A549 (cell line): ENCODE data around the gene EPN3. TPM values are rescaled to one million over a fixed set of nuclear protein-coding genes. Genes with fewer than 3 reads are reported as not detected.

Experiments used
- ATAC-seq, 2 experiments: fragments of 200-7000 bp in 1 of 2; fragments of >200 bp in 1 of 2; cut with Nextera tagmentation in 1 of 2; cut with Tn5 transposase in 1 of 2; 3 replicates each; pipeline versions ENCODE4 v1.8.0 to v1.9.1; 2018 to 2020; ENCODE audit warnings: mild to moderate bottlenecking in 1 of 2, moderate library complexity in 1 of 2
- CTCF ChIA-PET: fragments of 300-600 bp; sonication (Branson Sonifier 250); formaldehyde crosslinking; extraction: SDS; loops from one replicate; lab custom pipeline; 2021; ENCODE audit warnings: antibody characterized with exemption, inconsistent platforms; lab: Yijun Ruan, JAX
- POLR2A ChIA-PET: fragments of 350-600 bp; formaldehyde crosslinking; extraction: SDS; loops from one replicate; lab custom pipeline; 2021; ENCODE audit warnings: antibody characterized with exemption, inconsistent platforms; lab: Yijun Ruan, JAX
- DNase-seq, 2 experiments: peaks; one replicate each; pipeline versions ENCODE4 v3.0.0 to v3.0.0-alpha.2; 2011 to 2016; ENCODE audit warnings: low read depth in 1 of 2, low spot score in 1 of 2
- FAIRE-seq: peaks from 2 replicates; lab custom pipeline; 2011; peaks lifted over from hg19 to GRCh38; lab: Jason Lieb, UNC
- H3K27ac ChIP-seq, 2 experiments: fragments of >200 bp; sonication (Bioruptor Twin); formaldehyde crosslinking; 3 replicates each; pipeline ENCODE4 v1.5.1; 2016 to 2017
- H3K4me1 ChIP-seq: fragments of >200 bp; sonication (Bioruptor Twin); formaldehyde crosslinking; 3 replicates; pipeline ENCODE4 v1.6.1; 2016
- H3K4me2 ChIP-seq: fragments of >200 bp; sonication (Bioruptor Twin); formaldehyde crosslinking; 3 replicates; pipeline ENCODE4 v1.6.1; 2016
- H3K4me3 ChIP-seq: fragments of >200 bp; sonication (Bioruptor Twin); formaldehyde crosslinking; 3 replicates; pipeline ENCODE4 v1.5.1; 2016
- H3K9me3 ChIP-seq: fragments of >200 bp; sonication (Bioruptor Twin); formaldehyde crosslinking; 3 replicates; pipeline ENCODE4 v1.6.1; 2016
- CBX8 ChIP-seq: fragments of 200-600 bp; sonication (generic); IDR thresholded peaks from 2 replicates; pipeline ENCODE4 v1.6.1; 2016
- CEBPB ChIP-seq, 2 experiments: fragments of >200 bp in 1 of 2; sonication (Bioruptor Twin) in 1 of 2; formaldehyde crosslinking in 1 of 2; IDR thresholded peaks; 2 replicates each; pipeline ENCODE4 v1.6.1; 2012 to 2016
- CHD2 ChIP-seq: fragments of 150-350 bp; IDR thresholded peaks from 2 replicates; pipeline ENCODE4 v1.6.1; 2014; ENCODE audit warnings: low read length; ENCODE audit not compliant: partially characterized antibody
- CTCF ChIP-seq: fragments of >200 bp; sonication (Bioruptor Twin); formaldehyde crosslinking; IDR thresholded peaks from 3 replicates; pipeline ENCODE4 v1.5.1; 2016
- EHMT2 ChIP-seq: fragments of 200-600 bp; sonication (generic); IDR thresholded peaks from 2 replicates; pipeline ENCODE4 v1.6.1; 2016; ENCODE audit warnings: antibody characterized with exemption, low read depth, mild to moderate bottlenecking, moderate library complexity
- FOXS1 ChIP-seq: fragments of 250-450 bp; sonication (Bioruptor Pico); IDR thresholded peaks from 2 replicates; pipeline ENCODE4 v1.5.0; 2020; ENCODE audit warnings: mild to moderate bottlenecking, moderate library complexity
- GATA3 ChIP-seq: IDR thresholded peaks from 2 replicates; pipeline ENCODE4 v1.6.1; 2012; ENCODE audit warnings: borderline replicate concordance
- JUNB ChIP-seq: fragments of >200 bp; sonication (Bioruptor Twin); formaldehyde crosslinking; IDR thresholded peaks from 2 replicates; pipeline ENCODE4 v1.6.1; 2016
- KDM1A ChIP-seq: fragments of 200-600 bp; sonication (generic); IDR thresholded peaks from 2 replicates; pipeline ENCODE4 v1.6.1; 2016; ENCODE audit warnings: low read depth, mild to moderate bottlenecking
- MAFK ChIP-seq: fragments of 450-650 bp; IDR thresholded peaks from 2 replicates; pipeline ENCODE4 v1.6.1; 2014; ENCODE audit not compliant: partially characterized antibody
- MYC ChIP-seq: IDR thresholded peaks from 2 replicates; pipeline ENCODE4 v1.6.1; 2012; ENCODE audit warnings: mild to moderate bottlenecking, inconsistent platforms, low read length, improper control_type of control experiment, borderline replicate concordance
- NFE2L2 ChIP-seq: fragments of 150-350 bp; conservative IDR thresholded peaks from 2 replicates; pipeline ENCODE4 v1.6.1; 2014; ENCODE audit warnings: low read length
- NPAS2 ChIP-seq: fragments of 250-450 bp; sonication (Bioruptor Pico); IDR thresholded peaks from 2 replicates; pipeline ENCODE4 v1.8.0; 2022; ENCODE audit warnings: mild to moderate bottlenecking, moderate library complexity, borderline replicate concordance
- PHF8 ChIP-seq: fragments of 200-600 bp; sonication (generic); IDR thresholded peaks from 2 replicates; pipeline ENCODE4 v1.6.1; 2016; ENCODE audit warnings: low read depth, mild to moderate bottlenecking, antibody characterized with exemption, moderate library complexity, borderline replicate concordance
- POLR2A ChIP-seq: IDR thresholded peaks from 2 replicates; pipeline ENCODE4 v1.6.1; 2012; ENCODE audit warnings: mild to moderate bottlenecking, low read length
- RARB ChIP-seq: fragments of 250-450 bp; sonication (Bioruptor Pico); IDR thresholded peaks from 2 replicates; pipeline ENCODE4 v1.8.0; 2021; ENCODE audit warnings: mild to moderate bottlenecking, moderate library complexity
- REST ChIP-seq: fragments of 200-600 bp; sonication (generic); IDR thresholded peaks from 2 replicates; pipeline ENCODE4 v1.6.1; 2016; ENCODE audit warnings: antibody characterized with exemption, mild to moderate bottlenecking, moderate library complexity
- RNF2 ChIP-seq: fragments of 200-600 bp; sonication (generic); IDR thresholded peaks from 2 replicates; pipeline ENCODE4 v1.6.1; 2016; ENCODE audit warnings: low read depth, mild to moderate bottlenecking, antibody characterized with exemption, moderate library complexity, borderline replicate concordance
- SMC3 ChIP-seq: fragments of >200 bp; sonication (Bioruptor Twin); formaldehyde crosslinking; IDR thresholded peaks from 3 replicates; pipeline ENCODE4 v1.6.1; 2018; ENCODE audit warnings: inconsistent platforms
- TFCP2L1 ChIP-seq: fragments of 250-450 bp; sonication (Bioruptor Pico); IDR thresholded peaks from 2 replicates; pipeline ENCODE4 v1.5.0; 2021; ENCODE audit warnings: mild to moderate bottlenecking
- ZSCAN20 ChIP-seq: fragments of 250-450 bp; sonication (Bioruptor Pico); IDR thresholded peaks from 2 replicates; pipeline ENCODE4 v1.8.0; 2022; ENCODE audit warnings: mild to moderate bottlenecking, moderate library complexity
- WGBS: methylation state at CpG from one replicate; pipeline ENCODE4 v1.1.6; 2017; ENCODE audit errors: missing lambda C conversion rate; 5-methylcytosine and 5-hydroxymethylcytosine counted together
- polyA plus RNA-seq, 4 experiments: library from polyadenylated mRNA; depleted of rRNA in 3 of 4; stranded (reverse); fragments of >200 nt; fragmentation: RNase III in 1 of 4; extraction: RNeasy Plus Mini Kit Qiagen cat#74134 plus additional on column Dnase treatment in 1 of 4; gene quantifications; 2 replicates in 3 of 4; 3 replicates in 1 of 4; pipeline ENCODE4 v1.2.3, GENCODE V29; 2011 to 2017

Gene EPN3
- polyA plus RNA-seq, 2 of the 4 experiments (the other 2 are of a cell fraction) = 0.13 to 0.18 TPM

- CTCF ChIA-PET = interaction anchor here (0.7 to 3.0 kb wide), 11 partner anchors 8 to 248 kb away, joined by 3 to 14 read pairs (median 3); no protein-coding TSS in a partner anchor
- TF ChIP-seq POLR2A (no peak), CHD2 (no peak), JUNB (no peak), NFE2L2 (no peak), GATA3 (no peak), TFCP2L1 (CRISPR knock-in tag) (no peak), SMC3 (no peak), REST (no peak), ZSCAN20 (CRISPR knock-in tag) (no peak), CBX8 (no peak), NPAS2 (no peak), FOXS1 (CRISPR knock-in tag) (no peak)
- no peak for FAIRE-seq
- POLR2A ChIA-PET = interaction anchor here (1.3 kb wide), 1 partner anchor 10 kb away, joined by 4 read pairs; the partner anchor contains the start of gene CACNA1G
- Histone ChIP-seq H3K4me2 (no peak overlapping the region), H3K27ac (no peak overlapping the region), H3K4me3 (no peak overlapping the region), H3K4me1 (no peaks in the 10 kb centered on the region), H3K9me3 (no peaks in the 10 kb centered on the region)
- 93% methylated on average over 8 of the region's 8 CpGs for WGBS
- DNase-seq = no peak
- ATAC-seq = no peak
These were observed 37.5 kb downstream of the EPN3 start for GRCh38 chr17:50570032-50570431.

- ChIA-PET POLR2A (interaction anchor here (1.3 kb wide), 1 partner anchor 10 kb away, joined by 4 read pairs; the partner anchor contains the start of gene CACNA1G), CTCF (interaction anchor here (0.7 to 3.0 kb wide), 10 partner anchors 9 to 247 kb away, joined by 3 to 14 read pairs (median 3); no protein-coding TSS in a partner anchor)
- Histone ChIP-seq H3K4me1 (no peaks in the 10 kb centered on the region), H3K4me3 (no peak overlapping the region), H3K27ac (no peak overlapping the region), H3K9me3 (no peaks in the 10 kb centered on the region), H3K4me2 (no peak overlapping the region)
- no peak for FAIRE-seq
- 79% methylated on average over 7 of the region's 7 CpGs for WGBS
- DNase-seq = no peak
- ATAC-seq = no peak
- TF ChIP-seq KDM1A (no peak), EHMT2 (no peak), RARB (CRISPR knock-in tag) (no peak), GATA3 (no peak), NFE2L2 (no peak), CEBPB (IDR thresholded peaks at IDR 0.05) (no peak), MAFK (no peak), TFCP2L1 (CRISPR knock-in tag) (no peak), CBX8 (no peak), PHF8 (no peak), MYC (no peak), RNF2 (no peak), CTCF (no peak)
These were observed 38.0 kb downstream of the EPN3 start for GRCh38 chr17:50570528-50570927.
